Transverse colon (tissue), 4 donors: ENCODE results near the gene ATG9B.

Experiments used
- EP300 ChIP-seq: sonication (generic); formaldehyde crosslinking; IDR thresholded peaks from one replicate; pipeline ENCODE4 v1.6.1; 2017; ENCODE audit warnings: antibody characterized with exemption, low read depth
- POLR2A ChIP-seq: fragments of 450-650 bp; IDR thresholded peaks from one replicate; pipeline ENCODE4 v1.6.1; 2016; ENCODE audit warnings: antibody characterized with exemption, mild to moderate bottlenecking, moderate library complexity
- POLR2AphosphoS5 ChIP-seq, 3 donors: sonication (generic); formaldehyde crosslinking; IDR thresholded peaks; one replicate each; pipeline ENCODE4 v1.6.1; 2016; ENCODE audit warnings: antibody characterized with exemption in 3 of 3
- TF ChIP-seq, protein P1 (sequence below), 5 experiments: fragments of 200-600 bp in 3 of 5; fragments of 450-650 bp in 2 of 5; sonication (generic) in 3 of 5; IDR thresholded peaks; 1 replicate in 2 of 5; 2 replicates in 3 of 5; pipeline ENCODE4 v1.5.1; 2016 to 2017; ENCODE audit warnings: antibody characterized with exemption in 5 of 5, inconsistent platforms in 3 of 5, mild to moderate bottlenecking in 2 of 5, moderate library complexity in 1 of 5

DNA sequence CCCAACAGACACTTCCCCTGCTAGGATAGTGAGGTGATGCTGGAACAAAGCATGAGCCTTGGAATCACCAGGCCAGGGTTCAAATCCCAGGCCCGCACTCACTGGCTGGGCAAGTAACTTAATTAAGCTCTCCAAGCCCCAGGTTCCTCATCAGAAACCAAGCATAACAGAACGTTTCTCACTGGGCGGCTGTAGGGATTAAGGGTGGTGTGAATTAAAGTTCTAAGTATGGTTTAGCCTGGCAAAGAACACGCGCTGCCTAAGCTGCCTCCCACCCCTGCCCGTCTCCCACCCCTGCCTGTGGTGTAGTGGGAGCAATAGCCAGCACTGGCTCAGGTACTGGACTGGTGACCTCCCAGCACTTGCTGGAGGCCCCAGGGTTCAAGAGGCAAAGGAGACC is 40.7 kb upstream of the ATG9B start:
- TF ChIP-seq POLR2A (no peak), EP300 (no peak), POLR2AphosphoS5 (IDR thresholded peaks at IDR 0.05) (no peak)
- TF ChIP-seq, protein P1, sequence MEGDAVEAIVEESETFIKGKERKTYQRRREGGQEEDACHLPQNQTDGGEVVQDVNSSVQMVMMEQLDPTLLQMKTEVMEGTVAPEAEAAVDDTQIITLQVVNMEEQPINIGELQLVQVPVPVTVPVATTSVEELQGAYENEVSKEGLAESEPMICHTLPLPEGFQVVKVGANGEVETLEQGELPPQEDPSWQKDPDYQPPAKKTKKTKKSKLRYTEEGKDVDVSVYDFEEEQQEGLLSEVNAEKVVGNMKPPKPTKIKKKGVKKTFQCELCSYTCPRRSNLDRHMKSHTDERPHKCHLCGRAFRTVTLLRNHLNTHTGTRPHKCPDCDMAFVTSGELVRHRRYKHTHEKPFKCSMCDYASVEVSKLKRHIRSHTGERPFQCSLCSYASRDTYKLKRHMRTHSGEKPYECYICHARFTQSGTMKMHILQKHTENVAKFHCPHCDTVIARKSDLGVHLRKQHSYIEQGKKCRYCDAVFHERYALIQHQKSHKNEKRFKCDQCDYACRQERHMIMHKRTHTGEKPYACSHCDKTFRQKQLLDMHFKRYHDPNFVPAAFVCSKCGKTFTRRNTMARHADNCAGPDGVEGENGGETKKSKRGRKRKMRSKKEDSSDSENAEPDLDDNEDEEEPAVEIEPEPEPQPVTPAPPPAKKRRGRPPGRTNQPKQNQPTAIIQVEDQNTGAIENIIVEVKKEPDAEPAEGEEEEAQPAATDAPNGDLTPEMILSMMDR (IDR thresholded peaks at IDR 0.05) = no peak
